ENCODE measurements around the gene TANGO6.
"Not testable (repeated sequence)": the region's sequence is repeated elsewhere in the genome, so short reads cannot be mapped to it uniquely, and the experiment has no call there.

Gene TANGO6

DNA sequence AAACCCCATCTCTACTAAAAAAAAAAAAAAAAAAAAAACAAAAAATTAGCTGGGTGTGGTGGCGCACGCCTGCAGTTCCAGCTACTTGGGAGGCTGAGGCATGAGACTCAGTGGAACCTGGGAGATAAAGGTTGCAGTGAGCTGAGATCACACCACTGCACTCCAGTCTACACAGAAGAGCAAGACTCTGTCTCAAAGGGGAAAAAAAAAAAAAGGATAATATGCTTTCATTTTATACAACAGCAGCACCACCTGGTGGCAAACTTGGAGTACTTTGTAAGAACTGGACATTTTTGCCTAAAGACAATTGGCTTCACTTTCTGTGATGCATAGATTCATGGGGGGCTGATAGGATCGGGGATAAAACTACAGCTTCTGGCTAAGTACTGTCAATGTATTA is 280.6 kb downstream of the TANGO6 start:
- ATAC-seq: peak; percentile 48 to 70

DNA sequence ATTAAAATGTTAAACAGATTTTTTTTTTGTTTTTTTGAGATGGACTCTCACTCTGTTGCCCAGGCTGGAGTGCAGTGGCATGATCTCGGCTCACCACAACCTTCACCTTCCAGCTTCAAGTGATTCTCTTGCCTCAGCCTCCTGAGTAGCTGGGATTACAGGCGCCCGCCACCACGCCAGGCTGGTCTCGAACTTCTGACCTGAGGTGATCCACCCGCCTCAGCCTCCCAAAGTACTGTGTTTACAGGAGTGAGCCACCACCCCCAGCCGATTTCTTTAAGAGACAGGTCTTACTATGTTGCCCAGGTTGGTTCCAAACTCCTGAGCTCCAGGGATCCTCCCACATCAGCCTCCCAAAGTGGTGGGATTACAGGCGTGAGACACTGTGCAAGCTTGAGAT is 281.1 kb downstream of the TANGO6 start:
- not testable (repeated sequence) for ATAC-seq

DNA sequence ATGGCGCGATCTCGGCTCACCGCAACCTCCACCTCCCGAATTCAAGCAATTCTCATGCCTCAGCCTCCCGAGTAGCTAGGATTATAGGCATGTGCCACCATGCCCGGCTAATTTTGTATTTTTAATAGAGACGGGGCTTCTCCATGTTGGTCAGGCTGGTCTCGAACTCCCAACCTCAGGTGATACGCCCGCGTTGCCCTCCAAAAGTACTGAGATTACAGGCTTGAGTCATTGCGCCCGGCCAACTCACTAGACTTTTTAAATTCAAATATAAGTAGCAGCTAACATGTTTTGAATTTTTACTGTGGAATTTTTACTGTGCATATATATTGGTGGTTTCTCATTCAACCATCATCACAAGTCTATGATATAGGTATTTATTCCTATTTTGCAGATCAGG is 281.6 kb downstream of the TANGO6 start:
- not testable (repeated sequence) for ATAC-seq

DNA sequence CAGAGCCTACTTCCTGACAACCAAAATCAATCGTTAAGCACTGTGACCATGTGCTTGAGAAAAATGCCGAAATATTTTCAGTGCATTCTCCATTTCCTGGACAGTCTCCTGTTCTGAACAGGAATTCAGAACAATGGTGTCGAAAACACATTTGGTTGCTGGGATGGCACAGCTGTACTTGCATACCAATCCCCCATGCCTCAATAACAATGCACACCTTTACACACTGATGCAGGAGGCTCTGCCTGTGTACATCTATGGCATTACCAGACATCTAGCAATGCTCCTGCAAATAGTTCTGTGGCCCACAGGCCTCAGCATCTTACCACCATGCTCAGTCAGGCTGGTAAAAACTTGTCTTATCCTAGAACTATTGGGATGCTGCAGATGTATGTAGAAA is 282.9 kb downstream of the TANGO6 start:
- ATAC-seq: no peak

DNA sequence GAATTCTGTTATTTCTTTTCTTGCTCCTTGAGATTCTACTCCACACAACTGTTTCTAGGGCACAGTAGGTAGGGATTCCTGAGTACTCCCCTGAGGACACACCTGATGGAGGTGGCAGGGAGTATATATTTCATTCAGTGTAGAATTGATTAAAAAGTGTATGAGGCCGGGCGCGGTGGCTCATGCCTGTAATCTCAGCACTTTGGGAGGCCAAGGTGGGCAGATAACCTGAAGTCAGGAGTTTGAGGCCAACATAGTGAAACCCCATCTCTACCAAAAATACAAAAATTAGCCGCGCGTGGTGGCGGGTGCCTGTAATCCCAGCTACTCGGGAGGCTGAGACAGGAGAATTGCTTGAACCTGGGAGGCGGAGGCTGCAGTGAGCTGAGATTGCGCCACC is 283.5 kb downstream of the TANGO6 start:
- ATAC-seq: not testable (repeated sequence)

DNA sequence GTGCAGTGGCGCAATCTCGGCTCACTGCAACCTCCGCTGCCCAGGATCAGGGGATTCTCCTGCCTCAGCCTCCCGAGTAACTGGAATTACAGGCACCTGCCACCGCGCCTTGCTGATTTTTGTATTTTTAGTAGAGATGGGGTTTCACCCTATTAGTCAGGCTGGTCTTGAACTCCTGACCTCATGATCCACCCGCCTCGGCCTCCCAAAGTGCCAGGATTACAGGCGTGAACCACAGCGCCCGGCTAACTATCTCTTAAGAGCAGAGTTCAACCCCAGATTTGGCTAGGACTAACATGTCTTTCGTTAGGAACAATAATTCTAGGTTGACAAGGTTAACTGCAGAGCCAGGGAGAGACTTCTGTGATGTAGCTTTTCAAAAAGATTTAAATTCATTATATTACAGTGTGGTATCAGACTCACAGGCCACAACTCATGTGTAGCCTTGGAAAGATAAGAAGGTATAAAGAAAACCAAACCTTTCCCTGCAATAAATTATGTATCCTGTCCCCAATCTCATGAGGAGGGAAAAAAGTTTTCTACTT is 284.7 kb downstream of the TANGO6 start:
- no peak for ATAC-seq

DNA sequence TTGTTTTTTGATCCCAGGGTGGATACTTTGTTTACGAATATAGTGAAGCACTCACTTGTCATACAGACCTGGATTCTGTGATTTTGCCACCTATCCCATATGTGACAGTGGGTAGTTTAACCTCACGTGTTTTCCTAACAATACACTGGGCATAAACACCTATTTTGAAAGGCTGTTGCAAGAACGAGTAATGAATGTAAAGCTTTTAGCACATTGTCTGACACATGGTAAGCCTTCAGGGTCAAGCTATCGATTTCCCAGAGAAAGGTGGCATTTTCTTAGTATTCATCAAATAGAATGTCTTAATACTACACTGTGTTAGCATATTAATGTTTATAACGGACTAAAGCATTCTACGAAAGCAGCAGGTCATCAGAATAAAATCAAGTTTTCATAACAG is 287.1 kb downstream of the TANGO6 start:
- ATAC-seq: no peak

DNA sequence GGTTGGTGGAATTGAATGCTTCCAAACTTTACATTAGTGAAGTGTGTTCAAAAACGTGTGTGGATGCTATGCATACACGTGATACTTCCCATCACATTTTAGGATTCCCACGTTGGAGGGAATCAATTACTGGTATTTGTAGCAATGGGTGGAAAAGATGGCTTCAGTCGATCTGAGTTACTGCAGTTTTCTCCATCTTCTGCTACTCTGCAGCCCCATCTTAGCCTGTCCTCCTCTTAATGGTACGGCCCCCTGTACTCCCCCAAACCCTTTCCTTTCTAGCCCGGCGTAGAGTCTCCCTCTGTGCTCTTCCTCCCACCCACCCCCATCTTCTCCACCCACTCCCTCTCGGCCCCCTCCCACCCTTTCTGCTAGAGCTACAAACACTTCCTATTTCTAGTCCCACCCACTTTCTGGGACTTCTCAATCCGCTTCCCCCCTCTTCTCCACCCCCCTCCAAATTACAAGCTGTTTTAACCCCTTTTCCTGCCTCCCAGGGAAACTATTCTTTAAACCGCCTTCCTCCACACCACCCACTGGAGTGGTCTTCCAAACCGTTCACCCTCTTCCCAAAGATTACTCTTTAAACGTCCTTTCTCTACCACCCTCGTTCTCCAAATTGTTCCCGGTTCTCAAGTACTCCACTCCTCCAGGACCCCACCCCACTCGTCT is 288.0 kb downstream of the TANGO6 start:
- no peak for ATAC-seq

DNA sequence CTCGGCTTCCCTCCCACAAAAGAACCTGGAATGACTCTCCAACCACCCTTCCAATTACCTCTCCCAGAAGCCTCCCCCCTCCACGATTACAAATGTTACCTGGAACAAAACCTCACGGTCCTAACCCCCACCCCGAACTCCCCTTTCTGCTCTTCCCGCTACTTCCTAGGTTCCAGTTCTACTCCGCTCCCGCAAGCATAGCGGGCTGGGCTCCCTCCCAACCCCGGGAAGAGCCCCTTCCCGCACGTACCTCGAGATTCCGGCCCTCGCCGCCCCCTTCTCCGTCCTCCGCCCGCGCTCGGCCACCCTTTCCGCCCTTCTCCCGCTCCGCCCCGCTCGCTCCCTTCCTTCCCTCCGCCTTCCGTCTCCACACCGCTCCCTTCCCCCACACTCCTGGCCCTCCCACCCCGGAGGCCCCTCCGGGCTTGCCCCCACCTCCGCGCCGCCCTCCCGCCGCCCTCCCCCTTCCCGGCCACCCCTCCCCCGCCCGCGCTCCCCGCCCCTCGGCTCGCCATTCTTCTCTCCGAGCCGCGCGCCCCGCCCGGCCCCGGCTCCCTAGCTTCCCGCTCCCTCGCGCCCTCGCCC is 288.6 kb downstream of the TANGO6 start:
- ATAC-seq: peak; percentile 32 to 52

DNA sequence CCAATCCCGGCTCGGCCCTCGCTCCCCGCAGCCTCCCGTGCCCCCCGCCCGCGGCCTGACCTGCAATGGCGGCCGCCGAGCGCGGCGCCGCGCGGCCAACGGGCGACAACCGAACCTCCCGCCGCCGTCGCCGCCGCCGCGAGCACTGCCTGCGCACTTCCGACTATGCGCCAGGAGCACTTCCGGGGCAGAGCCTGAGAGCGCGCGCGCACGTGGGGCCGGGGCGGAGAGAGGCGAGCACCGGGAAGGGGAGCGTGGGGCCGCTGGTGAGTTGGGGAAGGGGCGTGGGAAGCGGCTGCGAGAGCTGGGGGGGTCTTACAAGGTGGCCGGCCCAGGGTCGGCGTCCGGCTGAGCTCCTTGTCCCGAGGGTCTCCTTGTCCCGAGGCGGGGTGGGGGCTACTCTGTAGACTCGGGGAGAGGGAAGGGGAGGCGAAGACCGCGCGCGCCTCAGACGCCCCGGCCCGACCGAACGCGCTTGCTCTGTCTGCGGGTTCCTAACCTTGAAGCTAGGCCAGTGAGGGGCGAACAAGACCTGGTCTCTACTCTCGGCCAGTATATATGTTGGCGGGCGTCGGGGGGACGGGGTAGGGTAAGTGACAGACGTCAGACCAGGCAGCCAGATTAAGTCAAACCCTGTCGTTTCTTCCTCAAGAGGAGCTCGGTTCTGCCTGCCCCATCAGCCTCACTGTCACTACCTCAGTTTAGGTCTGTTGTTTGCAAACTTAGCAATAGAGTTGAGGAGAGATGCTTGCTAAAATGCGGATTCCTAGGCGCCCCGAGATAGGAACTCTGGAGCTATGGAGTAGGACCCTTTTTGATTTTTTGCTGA is 289.3 kb downstream of the TANGO6 start, which contains the start of the genes CHTF8 and UTP4:
CHTF8 (minus strand) TSS at position 165 of the 829 bp plus-strand sequence. CDS start 11,130 bp downstream, outside the sequence.
UTP4 (plus strand) TSS at position 226 of the 829 bp plus-strand sequence. CDS start 811 bp downstream, outside the sequence.
- ATAC-seq: peak; percentile 94 to 95

DNA sequence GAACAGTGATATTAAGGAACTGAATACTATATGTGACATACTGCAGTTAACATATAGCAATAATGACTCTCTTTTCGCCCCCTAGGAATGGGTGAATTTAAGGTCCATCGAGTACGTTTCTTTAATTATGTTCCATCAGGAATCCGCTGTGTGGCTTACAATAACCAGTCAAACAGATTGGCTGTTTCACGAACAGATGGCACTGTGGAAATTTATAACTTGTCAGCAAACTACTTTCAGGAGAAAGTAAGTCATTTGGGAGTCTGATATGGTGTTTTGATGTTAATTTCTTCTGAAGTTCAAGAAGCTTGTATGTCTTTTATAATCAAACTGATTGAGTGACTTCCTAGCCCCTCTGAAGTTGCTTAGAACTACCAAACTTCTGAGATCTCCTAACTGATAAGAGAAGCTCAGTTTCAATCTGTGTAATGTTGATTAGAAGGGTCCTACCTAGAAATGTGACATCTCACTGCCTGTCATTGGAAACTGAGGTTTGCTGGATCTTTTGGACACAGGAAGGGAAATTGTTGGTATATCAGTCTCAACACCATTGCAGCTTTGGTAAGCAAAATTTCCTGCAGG is 290.1 kb downstream of the TANGO6 start:
- peak in 1 of 2 donors; percentile 13 for ATAC-seq
